NCI-H748 (cell line): ENCODE results near the gene FOXO1.

ENCODE experiments used
- DNase-seq: peaks from one replicate; lab custom pipeline; 2025; ENCODE audit not compliant: unreplicated experiment; lab: John Stamatoyannopoulos, UW

Gene FOXO1

GRCh38 chr13:40582531-40582930 lies 83.9 kb downstream of the FOXO1 start:
- DNase-seq, result no peak

- no peak for DNase-seq
Observed at GRCh38 chr13:40581277-40581579, 85.2 kb downstream of the FOXO1 start.

DNA sequence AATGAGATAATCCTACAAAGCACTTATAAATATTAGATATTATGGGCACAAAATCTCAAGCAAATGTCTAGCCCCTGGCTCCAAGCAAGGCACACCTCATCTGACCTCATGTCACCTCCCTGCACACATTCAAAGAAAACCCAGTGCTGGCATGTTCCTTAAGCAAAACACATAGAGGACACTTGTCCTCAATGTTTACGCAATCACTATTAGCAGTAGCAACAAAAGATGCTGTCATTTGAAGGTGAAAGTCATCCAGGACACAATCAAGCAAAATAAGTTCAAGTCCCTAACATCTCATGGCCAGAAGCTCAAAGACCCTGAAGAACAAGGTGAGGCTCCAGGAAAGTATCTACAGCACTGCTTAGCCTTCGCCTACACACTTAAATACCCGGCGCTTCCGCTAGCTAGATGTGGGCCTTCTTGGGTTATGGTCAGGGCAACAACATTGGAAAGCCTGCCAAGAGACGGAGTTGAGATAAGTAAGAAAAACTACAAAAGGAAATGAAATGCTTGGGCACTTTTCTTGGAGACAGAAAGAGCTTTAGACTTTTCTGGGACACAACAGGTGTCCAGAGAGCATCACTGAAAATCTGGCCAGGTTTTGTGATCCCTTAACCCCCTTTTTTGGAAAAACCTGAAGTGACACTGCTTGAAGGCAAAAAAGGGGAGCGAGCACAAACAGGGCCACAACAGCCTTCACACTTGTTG lies 85.7 kb downstream of the FOXO1 start:
- no peak for DNase-seq

DNA sequence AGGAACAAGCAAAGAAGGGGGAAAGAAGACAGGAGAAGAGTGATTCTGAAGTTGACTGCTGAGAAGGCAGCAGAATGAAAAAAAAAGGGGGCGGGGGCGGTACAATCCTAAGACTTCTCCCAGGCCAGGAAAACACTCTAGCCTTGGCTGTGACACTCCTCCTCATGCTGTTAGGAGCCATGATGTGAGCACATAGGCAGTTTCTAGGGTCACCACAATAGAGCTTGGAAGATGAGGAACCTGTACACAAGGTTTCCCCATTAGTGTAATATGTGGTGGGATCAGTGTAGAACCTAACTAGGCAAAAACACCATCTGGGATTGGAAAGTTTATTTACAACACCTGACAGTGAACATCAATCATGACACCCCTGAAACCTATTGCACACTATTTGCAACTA lies 86.9 kb downstream of the FOXO1 start:
- no peak for DNase-seq

DNA sequence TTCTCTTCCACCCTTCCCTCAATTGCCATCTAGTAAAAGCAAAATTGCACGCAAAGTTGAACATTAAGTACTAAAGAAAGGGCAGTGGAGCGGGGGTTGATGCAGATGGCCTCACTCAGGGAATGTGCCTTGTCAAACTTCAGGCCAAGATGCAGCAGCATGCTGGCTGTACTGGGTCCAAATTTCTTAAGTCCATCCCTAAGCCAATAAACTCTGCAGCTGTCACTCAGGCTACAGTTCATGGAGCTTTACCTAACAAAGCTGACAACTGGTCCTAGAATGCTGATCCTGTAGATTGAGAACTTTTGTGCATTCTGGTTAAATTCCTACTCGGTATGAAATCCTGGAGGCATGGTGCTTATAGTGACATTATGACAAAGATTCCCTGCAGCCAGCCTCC lies 88.4 kb downstream of the FOXO1 start:
- DNase-seq, result no peak

- DNase-seq, result no peak
Observed at GRCh38 chr13:40576369-40576768, 90.1 kb downstream of the FOXO1 start.

GRCh38 chr13:40572961-40573360 lies 93.5 kb downstream of the FOXO1 start:
- no peak for DNase-seq

DNA sequence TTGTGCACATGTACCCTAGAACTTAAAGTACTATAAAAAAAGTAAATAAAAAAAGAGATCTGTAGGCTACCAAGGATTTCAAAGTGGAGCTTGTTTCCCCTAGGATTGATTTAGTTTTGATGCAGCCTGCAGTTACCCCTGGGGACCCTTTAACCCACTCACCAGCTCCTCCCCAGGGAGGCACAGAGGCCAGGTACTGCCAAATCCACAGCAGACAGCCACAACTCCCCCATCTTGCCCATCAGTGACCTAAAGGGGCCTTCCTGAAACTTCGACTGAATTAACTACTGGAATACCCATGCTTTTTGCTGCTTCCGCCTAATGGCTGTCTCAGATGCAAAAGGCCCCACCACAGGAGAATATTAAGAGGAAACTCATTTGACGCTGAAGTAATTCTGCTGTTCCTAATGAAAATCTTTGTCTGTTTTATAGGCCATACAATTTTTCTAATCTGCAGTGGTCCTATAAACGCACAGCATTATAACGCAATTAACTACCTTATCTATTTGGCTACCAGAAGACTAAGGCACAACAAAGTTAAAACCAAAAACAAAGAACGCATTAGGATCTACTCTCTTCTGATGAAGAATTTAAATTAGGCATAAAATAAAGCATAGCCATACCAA lies 95.0 kb downstream of the FOXO1 start:
- no peak for DNase-seq

DNA sequence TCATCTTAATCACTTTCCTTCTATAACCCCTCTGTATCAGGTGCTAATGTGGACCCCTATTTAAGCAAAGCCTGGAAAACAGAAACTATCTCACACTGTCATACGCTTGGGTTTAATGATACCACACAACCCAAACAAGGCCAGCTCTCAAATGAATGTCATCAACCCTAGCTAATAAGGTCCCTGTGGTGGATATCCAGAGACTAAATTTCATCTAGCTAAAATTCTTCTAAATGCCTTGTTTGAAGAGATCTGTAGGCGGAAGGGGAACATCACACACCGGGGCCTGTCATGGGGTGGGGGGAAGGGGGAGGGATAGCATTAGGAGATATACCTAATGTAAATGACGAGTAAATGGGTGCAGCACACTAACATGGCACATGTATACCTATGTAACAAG lies 95.5 kb downstream of the FOXO1 start:
- DNase-seq, result no peak

GRCh38 chr13:40569024-40569350 lies 97.5 kb downstream of the FOXO1 start:
- no peak for DNase-seq

DNA sequence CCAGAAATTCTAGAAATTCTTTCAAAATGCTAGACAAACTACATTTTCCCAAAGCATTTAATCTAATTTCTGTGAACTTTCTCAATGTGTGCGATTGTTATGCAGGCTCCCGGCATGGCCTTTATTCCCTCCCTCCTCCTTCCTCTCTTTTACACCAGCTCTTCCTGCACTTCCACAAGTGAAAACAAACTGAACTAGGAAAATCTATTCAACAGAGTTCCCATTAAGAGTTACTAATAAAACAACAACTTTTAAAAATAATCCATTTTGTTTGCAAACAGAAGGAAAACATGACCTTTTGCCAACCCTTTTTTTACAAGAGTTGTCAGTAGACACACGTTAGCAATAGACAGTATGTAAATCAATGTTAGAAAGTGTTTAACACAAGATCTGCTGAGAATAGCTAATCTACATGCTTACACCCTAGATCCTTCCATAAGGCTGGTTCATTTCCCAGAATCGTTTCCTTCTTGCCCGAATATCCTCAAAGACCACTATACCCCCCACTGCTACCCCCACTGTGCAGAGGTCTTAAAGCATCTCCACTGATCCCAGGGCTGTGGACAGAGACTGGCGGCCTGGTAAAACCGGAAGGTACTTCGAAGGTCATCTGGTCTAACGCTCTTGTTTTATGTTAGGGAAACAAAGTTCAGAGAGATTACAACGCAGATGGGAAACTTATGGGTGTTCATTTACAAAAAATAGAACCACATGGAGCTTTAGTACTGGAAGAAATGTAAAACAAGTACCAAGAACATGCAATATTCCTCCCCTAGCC lies 98.0 kb downstream of the FOXO1 start:
- DNase-seq, result no peak

GRCh38 chr13:40566811-40567210 lies 99.6 kb downstream of the FOXO1 start:
- no peak for DNase-seq

DNA sequence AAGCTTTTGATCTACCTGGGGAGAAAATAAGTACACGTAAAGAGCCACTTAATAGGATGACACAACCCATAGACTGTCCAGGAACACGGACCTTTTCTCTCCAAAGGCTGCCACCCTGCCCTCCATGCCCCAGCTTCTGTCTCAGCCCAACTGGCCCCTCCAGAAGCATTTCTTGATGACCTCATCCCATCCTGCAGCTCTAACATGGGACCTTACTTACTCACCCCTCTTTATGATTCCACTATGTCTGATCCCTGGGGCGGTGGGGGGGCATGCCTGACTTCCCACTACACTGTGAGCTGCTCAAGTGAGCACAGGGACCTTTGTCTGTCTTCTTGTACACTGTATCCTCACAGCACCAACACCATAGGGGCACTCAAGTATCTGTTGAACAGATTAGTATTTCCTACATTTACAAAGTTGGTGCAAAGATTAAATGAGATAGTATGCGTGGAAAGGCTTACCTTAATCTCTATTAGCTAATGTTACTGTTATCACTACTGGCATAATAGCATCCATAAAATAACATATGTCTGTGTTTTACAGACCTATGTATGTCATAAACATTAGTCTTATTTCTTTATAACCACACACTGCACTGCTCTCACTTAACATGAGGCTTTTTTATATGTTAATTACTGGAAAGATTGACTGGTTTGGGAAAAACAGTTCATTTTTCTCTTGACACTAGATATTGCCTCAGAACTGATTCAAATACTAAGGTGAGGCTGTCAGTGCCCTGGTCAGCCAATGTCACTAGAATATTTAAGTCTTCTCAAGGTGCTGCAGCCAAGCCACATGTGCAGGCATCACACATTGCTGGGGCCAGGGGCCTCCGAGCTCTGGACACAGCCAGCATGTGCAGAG lies 100.9 kb downstream of the FOXO1 start:
- no peak for DNase-seq

DNA sequence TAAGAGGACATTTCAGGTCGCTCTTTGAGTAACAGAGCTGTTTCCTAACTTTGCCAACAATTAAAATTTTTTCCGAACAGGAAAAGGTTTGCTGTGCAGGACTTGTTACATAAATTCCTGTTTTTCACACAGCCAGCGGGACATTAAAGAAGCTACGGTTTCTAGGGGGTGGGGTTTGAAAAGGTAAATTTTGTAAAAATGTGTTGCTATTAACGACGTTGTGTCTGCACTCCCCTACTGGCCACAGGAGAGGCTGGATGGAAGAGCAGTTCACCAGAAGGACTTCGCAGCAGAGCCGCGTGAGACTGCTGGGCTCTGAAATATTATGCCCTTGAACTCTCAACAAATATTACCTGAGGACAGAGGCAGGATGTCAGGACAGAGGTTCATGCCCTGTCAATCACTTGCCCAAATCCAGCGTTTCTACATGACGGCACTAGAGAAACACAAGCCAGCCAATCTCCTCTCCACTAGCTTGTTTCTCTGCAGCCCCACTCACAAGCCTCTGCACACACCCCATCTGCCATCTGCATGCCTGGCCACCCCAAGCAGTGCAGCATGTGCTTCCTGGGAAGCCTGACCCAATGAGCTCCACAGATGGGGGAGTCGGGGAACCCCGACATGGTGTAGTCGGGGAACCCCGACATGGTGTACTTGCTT lies 102.0 kb downstream of the FOXO1 start:
- DNase-seq, result no peak

- no peak for DNase-seq
Observed at GRCh38 chr13:40563350-40564125, 102.9 kb downstream of the FOXO1 start.

DNA sequence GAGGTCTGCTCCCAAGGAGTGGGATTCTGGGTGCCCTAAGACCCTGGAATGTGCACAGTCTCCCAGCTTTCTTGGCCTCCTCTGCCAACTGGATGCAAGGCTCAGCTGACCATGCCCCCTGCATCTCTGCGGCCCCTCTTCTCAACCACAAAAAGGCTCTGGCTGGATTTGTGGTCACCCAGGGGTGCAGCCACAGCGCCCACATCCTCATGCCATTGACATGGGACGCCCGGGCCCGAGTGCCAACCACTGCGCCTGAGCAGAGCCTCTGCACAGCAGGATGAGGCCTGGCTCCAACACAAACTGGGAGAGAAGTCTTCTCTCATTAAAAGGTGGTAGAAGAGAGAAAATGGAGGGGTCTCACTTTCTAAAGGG lies 103.5 kb downstream of the FOXO1 start:
- no peak for DNase-seq

- DNase-seq, result no peak
Observed at GRCh38 chr13:40559915-40560314, 106.5 kb downstream of the FOXO1 start.

DNA sequence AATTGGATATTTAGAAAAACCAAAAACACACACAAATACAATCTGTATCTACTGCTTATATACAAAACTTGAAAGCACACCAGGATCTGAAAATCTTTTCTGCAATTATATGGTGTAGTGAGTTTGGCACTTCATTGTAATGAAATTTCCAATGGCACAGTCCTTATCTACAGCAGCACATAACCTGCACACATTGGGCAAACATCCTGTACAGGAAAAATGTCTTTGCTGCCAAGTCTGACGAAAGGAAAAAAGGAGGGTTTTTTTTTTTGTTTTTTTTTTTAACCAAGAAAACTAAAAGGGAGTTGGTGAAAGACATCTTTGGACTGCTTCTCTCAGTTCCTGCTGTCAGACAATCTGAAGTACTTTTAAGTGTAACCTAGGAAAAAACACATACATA lies 107.8 kb downstream of the FOXO1 start:
- DNase-seq, result no peak

DNA sequence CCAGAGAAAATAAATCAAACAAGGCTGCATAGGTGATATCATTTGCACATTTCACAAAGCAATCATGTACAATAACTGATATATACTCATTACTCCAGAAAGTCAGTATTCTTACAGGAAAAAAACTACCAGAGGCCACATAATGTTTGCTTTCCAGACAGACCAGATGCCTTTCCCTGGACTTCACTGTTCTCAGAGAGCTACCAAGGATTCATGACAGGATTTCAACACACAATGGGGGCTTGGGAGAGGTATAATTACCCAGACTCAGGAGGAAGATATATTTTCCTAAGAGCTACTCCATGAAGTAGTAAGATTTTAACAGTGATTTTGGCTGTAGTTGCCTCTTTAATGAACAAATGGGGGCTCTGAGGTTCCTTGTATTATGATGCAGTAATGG lies 110.0 kb downstream of the FOXO1 start:
- DNase-seq, result no peak

GRCh38 chr13:40553356-40553755 lies 113.1 kb downstream of the FOXO1 start:
- no peak for DNase-seq
